ENCODE results near the gene ESAM.

- TF ChIP-seq, protein P1, sequence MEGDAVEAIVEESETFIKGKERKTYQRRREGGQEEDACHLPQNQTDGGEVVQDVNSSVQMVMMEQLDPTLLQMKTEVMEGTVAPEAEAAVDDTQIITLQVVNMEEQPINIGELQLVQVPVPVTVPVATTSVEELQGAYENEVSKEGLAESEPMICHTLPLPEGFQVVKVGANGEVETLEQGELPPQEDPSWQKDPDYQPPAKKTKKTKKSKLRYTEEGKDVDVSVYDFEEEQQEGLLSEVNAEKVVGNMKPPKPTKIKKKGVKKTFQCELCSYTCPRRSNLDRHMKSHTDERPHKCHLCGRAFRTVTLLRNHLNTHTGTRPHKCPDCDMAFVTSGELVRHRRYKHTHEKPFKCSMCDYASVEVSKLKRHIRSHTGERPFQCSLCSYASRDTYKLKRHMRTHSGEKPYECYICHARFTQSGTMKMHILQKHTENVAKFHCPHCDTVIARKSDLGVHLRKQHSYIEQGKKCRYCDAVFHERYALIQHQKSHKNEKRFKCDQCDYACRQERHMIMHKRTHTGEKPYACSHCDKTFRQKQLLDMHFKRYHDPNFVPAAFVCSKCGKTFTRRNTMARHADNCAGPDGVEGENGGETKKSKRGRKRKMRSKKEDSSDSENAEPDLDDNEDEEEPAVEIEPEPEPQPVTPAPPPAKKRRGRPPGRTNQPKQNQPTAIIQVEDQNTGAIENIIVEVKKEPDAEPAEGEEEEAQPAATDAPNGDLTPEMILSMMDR (IDR thresholded peaks at IDR 0.05): no peak
- no peak for TF ChIP-seq POLR2A (IDR thresholded peaks at IDR 0.05)
Observed at GRCh38 chr11:124769806-124770774, 8.0 kb upstream of the ESAM start.
